Right renal cortex interstitium (tissue), 3 donors: ENCODE measurements around the gene TMTC2. TPM values are rescaled to one million over a fixed set of nuclear protein-coding genes. Genes with fewer than 3 reads are reported as not detected.
"Not testable (repeated sequence)": the region's sequence is repeated elsewhere in the genome, so short reads cannot be mapped to it uniquely, and the experiment has no call there.

Experiments
- DNase-seq, 3 donors: peaks; one replicate each; pipeline ENCODE4 v3.0.0-alpha.2; 2013; ENCODE audit warnings: low read depth in 3 of 3, low spot score in 2 of 3
- polyA plus RNA-seq, 3 donors: library from polyadenylated mRNA; unstranded; fragments of 120-200 nt; gene quantifications; one replicate each; pipeline ENCODE4 v1.2.1, GENCODE V29; 2013; ENCODE audit not compliant: insufficient read length in 3 of 3

The TMTC2 gene
- polyA plus RNA-seq, 3 donors: 32.5 to 40.5 (median 36.5) TPM

- DNase-seq: no peak
These were observed 36.4 kb downstream of the TMTC2 start for GRCh38 chr12:82723093-82723492.

- DNase-seq: no peak
These were observed 37.2 kb downstream of the TMTC2 start for GRCh38 chr12:82723891-82724290.

GRCh38 chr12:82725741-82726140 is 39.0 kb downstream of the TMTC2 start:
- no peak for DNase-seq

- no peak for DNase-seq
These were observed 41.2 kb downstream of the TMTC2 start for GRCh38 chr12:82727886-82728285.

- DNase-seq: no peak
These were observed 42.0 kb downstream of the TMTC2 start for GRCh38 chr12:82728710-82729109.

- DNase-seq: no peak
These were observed 44.3 kb downstream of the TMTC2 start for GRCh38 chr12:82730953-82731459.

- no peak for DNase-seq
These were observed 53.7 kb downstream of the TMTC2 start for GRCh38 chr12:82740129-82741000.

GRCh38 chr12:82745063-82745674 is 58.5 kb downstream of the TMTC2 start:
- DNase-seq: no peak

- DNase-seq: no peak
These were observed 59.1 kb downstream of the TMTC2 start for GRCh38 chr12:82745807-82746206.

GRCh38 chr12:82746668-82747067 is 60.0 kb downstream of the TMTC2 start:
- DNase-seq: no peak

GRCh38 chr12:82749015-82749414 is 62.3 kb downstream of the TMTC2 start:
- no peak for DNase-seq

- DNase-seq: no peak
These were observed 68.2 kb downstream of the TMTC2 start for GRCh38 chr12:82754856-82755255.

- no peak for DNase-seq
These were observed 69.6 kb downstream of the TMTC2 start for GRCh38 chr12:82756303-82756702.

GRCh38 chr12:82757059-82757458 is 70.4 kb downstream of the TMTC2 start:
- DNase-seq: no peak

GRCh38 chr12:82757656-82758055 is 71.0 kb downstream of the TMTC2 start:
- no peak for DNase-seq

- DNase-seq: no peak
These were observed 72.1 kb downstream of the TMTC2 start for GRCh38 chr12:82758749-82759330.

GRCh38 chr12:82760423-82760822 is 73.7 kb downstream of the TMTC2 start:
- no peak for DNase-seq

- DNase-seq: not testable (repeated sequence)
These were observed 78.5 kb downstream of the TMTC2 start for GRCh38 chr12:82765206-82765605.

- no peak for DNase-seq
These were observed 79.4 kb downstream of the TMTC2 start for GRCh38 chr12:82765971-82766705.

GRCh38 chr12:82774666-82775065 is 88.0 kb downstream of the TMTC2 start:
- no peak for DNase-seq

GRCh38 chr12:82780517-82780916 is 93.8 kb downstream of the TMTC2 start:
- no peak for DNase-seq
